Nephron progenitor cell (in vitro differentiated cells): Measurements from ENCODE around the gene TRIB2.
"Not testable (repeated sequence)": the region's sequence is repeated elsewhere in the genome, so short reads cannot be mapped to it uniquely, and the experiment has no call there.

ENCODE experiments used
- DNase-seq: peaks from one replicate; pipeline ENCODE4 v3.0.0; 2021
- H3K27ac Mint-ChIP-seq: 2 replicates; pipeline ENCODE4 v1.8.0; 2021; ENCODE audit warnings: mild to moderate bottlenecking, moderate library complexity, mixed read lengths
- H3K27me3 Mint-ChIP-seq: 2 replicates; pipeline ENCODE4 v1.8.0; 2021; ENCODE audit warnings: mild to moderate bottlenecking, low read depth, mixed read lengths; ENCODE audit not compliant: poor library complexity
- H3K36me3 Mint-ChIP-seq: 2 replicates; pipeline ENCODE4 v1.8.0; 2021; ENCODE audit warnings: low read depth, mixed read lengths
- H3K4me1 Mint-ChIP-seq: 2 replicates; pipeline ENCODE4 v1.8.0; 2021; ENCODE audit warnings: mixed read lengths
- H3K4me3 Mint-ChIP-seq: 2 replicates; pipeline ENCODE4 v1.8.0; 2021; ENCODE audit warnings: mild to moderate bottlenecking, moderate library complexity, mixed read lengths
- H3K9me3 Mint-ChIP-seq: 2 replicates; pipeline ENCODE4 v1.8.0; 2021; ENCODE audit warnings: mild to moderate bottlenecking, moderate library complexity, mixed read lengths
- TF ChIP-seq, protein P1 (sequence below): fragments of 200-600 bp; sonication (generic); IDR thresholded peaks from 2 replicates; pipeline ENCODE4 v1.5.0; 2021; ENCODE audit warnings: antibody characterized with exemption

The TRIB2 gene

DNA sequence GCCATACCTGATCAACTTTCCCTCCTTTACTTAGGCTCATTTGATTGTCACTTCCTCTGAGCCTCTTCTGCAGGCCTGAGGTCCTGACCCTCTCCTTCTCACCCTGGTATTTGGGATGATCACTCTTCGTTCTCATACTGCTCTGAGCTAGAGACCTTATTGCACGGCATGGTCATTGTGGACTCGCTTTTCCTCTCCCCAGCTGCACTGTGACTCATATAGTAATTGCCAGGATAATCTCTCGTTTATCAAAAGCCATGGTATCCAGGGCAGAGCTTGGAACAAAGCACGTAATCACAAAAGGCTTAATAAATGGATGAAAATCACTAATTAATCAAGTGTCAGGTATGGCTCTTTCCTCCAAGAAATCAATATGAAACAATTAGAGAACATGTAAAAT, 40.9 kb upstream of the TRIB2 start:
- no peak overlapping the region for H3K4me3 Mint-ChIP-seq
- no peak overlapping the region for H3K27ac Mint-ChIP-seq
- H3K4me1 Mint-ChIP-seq: peaks cover 5% of the 10 kb centered on the region
- TF ChIP-seq, protein P1, sequence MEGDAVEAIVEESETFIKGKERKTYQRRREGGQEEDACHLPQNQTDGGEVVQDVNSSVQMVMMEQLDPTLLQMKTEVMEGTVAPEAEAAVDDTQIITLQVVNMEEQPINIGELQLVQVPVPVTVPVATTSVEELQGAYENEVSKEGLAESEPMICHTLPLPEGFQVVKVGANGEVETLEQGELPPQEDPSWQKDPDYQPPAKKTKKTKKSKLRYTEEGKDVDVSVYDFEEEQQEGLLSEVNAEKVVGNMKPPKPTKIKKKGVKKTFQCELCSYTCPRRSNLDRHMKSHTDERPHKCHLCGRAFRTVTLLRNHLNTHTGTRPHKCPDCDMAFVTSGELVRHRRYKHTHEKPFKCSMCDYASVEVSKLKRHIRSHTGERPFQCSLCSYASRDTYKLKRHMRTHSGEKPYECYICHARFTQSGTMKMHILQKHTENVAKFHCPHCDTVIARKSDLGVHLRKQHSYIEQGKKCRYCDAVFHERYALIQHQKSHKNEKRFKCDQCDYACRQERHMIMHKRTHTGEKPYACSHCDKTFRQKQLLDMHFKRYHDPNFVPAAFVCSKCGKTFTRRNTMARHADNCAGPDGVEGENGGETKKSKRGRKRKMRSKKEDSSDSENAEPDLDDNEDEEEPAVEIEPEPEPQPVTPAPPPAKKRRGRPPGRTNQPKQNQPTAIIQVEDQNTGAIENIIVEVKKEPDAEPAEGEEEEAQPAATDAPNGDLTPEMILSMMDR: no peak
- H3K9me3 Mint-ChIP-seq: peaks cover 16% of the 10 kb centered on the region
- H3K36me3 Mint-ChIP-seq: peaks cover 7% of the 10 kb centered on the region
- DNase-seq: no peak
- H3K27me3 Mint-ChIP-seq: peaks cover 3% of the 10 kb centered on the region

DNA sequence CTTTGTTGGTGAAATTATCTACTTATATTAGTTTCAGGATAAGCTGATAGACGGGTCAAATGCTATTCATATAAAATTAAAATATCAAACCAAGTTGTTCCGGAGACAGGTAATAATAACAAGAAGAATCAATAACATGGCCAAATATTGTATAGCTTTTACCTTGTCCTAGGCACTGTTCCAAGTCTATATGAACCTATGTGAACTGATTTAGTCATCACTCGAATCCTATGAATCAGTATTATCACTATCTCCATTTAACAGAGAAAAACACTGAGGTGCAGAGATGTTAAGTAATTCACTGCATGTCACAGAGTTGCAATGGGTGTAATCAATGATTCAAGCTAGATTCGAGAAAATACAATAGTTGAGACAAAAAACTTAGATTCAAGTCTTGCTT, 40.0 kb upstream of the TRIB2 start:
- DNase-seq: no peak
- Mint-ChIP-seq H3K27me3 (peaks cover 3% of the 10 kb centered on the region), H3K27ac (no peak overlapping the region), H3K36me3 (peaks cover 7% of the 10 kb centered on the region), H3K9me3 (peaks cover 18% of the 10 kb centered on the region), H3K4me3 (no peak overlapping the region), H3K4me1 (peaks cover 5% of the 10 kb centered on the region)
- TF ChIP-seq, protein P1: no peak

DNA sequence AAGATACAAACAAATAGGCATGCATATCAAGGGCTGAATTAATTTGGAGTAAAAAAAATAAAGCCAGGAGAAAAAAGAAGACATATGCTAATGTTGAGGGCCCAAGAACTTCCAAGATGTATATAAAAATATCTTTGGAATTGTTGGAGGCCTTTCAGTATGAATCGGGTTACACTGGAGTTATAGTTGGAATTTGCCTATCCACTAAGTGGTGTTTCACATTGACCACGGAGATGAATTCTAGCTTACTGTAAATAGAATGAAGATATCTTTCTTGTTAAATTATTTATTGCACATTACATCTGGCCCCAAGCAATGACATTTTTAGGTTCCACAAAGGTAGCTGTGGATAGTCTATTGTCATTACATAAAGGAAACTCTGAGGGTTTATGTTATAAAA, 38.5 kb upstream of the TRIB2 start:
- peaks cover 7% of the 10 kb centered on the region for H3K36me3 Mint-ChIP-seq
- H3K27me3 Mint-ChIP-seq: peaks cover 7% of the 10 kb centered on the region
- peaks cover 18% of the 10 kb centered on the region for H3K9me3 Mint-ChIP-seq
- TF ChIP-seq, protein P1: no peak
- DNase-seq: no peak
- H3K27ac Mint-ChIP-seq: no peak overlapping the region
- peaks cover 10% of the 10 kb centered on the region for H3K4me1 Mint-ChIP-seq
- no peak overlapping the region for H3K4me3 Mint-ChIP-seq

DNA sequence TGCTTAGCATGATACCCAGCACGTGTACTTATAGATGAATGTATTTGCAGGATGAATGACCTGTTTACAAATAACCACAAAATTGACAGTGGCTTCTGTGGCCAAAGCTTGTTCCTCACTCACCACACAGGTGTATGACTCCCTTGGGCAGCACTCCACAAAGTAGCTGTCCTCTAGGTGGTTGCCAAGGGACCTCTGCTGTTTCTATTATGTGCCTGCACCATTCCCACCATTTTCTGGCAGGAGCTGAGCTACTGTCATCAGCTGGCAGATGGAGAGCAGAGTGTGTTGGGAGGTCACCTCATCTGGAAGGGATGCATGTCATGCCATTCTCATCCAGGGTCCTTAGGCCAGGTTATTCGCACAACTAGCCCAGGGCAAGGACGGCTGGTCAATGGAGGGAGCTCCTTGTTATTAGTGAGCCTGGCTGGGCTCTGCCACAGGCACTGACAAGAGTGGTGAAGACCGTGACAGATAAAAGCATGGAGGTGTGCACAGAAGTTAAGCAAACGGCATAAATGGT, 37.1 kb upstream of the TRIB2 start:
- Mint-ChIP-seq H3K36me3 (peaks cover 7% of the 10 kb centered on the region), H3K4me3 (no peak overlapping the region), H3K9me3 (peaks cover 18% of the 10 kb centered on the region), H3K4me1 (peaks cover 16% of the 10 kb centered on the region), H3K27ac (no peak overlapping the region), H3K27me3 (peaks cover 10% of the 10 kb centered on the region)
- DNase-seq: no peak
- TF ChIP-seq, protein P1: no peak

GRCh38 chr2:12680115-12680514, 36.6 kb upstream of the TRIB2 start:
- H3K27me3 Mint-ChIP-seq, H3K36me3 Mint-ChIP-seq, H3K27ac Mint-ChIP-seq, DNase-seq, H3K4me3 Mint-ChIP-seq: not testable (repeated sequence)
- H3K9me3 Mint-ChIP-seq: peaks cover 18% of the 10 kb centered on the region
- H3K4me1 Mint-ChIP-seq: peaks cover 18% of the 10 kb centered on the region

- no peak for DNase-seq
- Mint-ChIP-seq H3K27me3 (peaks cover 6% of the 10 kb centered on the region), H3K4me3 (no peak overlapping the region), H3K9me3 (peaks cover 18% of the 10 kb centered on the region), H3K27ac (no peak overlapping the region), H3K36me3 (peaks cover 7% of the 10 kb centered on the region), H3K4me1 (peaks cover 18% of the 10 kb centered on the region)
- TF ChIP-seq, protein P1: no peak
These were observed 34.7 kb upstream of the TRIB2 start for GRCh38 chr2:12682017-12682416.
